BE2C (cell line): ENCODE measurements around the gene EPHB2.
"Not testable (repeated sequence)": the region's sequence is repeated elsewhere in the genome, so short reads cannot be mapped to it uniquely, and the experiment has no call there.

Experiments used
- DNase-seq: peaks from one replicate; pipeline ENCODE4 v3.0.0-alpha.2; 2020
- H3K27me3 ChIP-seq: fragments of 250-450 bp; sonication (Bioruptor Pico); 2 replicates; pipeline ENCODE4 v1.5.1; 2020; ENCODE audit warnings: mild to moderate bottlenecking
- H3K36me3 ChIP-seq: fragments of 250-450 bp; sonication (Bioruptor Pico); 2 replicates; pipeline ENCODE4 v1.5.1; 2020; ENCODE audit warnings: mild to moderate bottlenecking
- H3K4me1 ChIP-seq: fragments of 250-450 bp; sonication (Bioruptor Pico); 2 replicates; pipeline ENCODE4 v1.5.1; 2020
- H3K4me3 ChIP-seq: 2 replicates; pipeline ENCODE4 v1.5.1; 2011; ENCODE audit warnings: low read depth, low read length
- H3K9me3 ChIP-seq: fragments of 250-450 bp; sonication (Bioruptor Pico); 2 replicates; pipeline ENCODE4 v1.5.1; 2020
- TF ChIP-seq, protein P1 (sequence below): IDR thresholded peaks from 2 replicates; pipeline ENCODE4 v1.5.1; 2012; ENCODE audit warnings: mild to moderate bottlenecking, low read depth, low read length

EPHB2 gene

GRCh38 chr1:22831729-22832413 lies 121.2 kb downstream of the EPHB2 start:
- H3K4me3 ChIP-seq, result no peak overlapping the region
- DNase-seq, result no peak
- TF ChIP-seq, protein P1, sequence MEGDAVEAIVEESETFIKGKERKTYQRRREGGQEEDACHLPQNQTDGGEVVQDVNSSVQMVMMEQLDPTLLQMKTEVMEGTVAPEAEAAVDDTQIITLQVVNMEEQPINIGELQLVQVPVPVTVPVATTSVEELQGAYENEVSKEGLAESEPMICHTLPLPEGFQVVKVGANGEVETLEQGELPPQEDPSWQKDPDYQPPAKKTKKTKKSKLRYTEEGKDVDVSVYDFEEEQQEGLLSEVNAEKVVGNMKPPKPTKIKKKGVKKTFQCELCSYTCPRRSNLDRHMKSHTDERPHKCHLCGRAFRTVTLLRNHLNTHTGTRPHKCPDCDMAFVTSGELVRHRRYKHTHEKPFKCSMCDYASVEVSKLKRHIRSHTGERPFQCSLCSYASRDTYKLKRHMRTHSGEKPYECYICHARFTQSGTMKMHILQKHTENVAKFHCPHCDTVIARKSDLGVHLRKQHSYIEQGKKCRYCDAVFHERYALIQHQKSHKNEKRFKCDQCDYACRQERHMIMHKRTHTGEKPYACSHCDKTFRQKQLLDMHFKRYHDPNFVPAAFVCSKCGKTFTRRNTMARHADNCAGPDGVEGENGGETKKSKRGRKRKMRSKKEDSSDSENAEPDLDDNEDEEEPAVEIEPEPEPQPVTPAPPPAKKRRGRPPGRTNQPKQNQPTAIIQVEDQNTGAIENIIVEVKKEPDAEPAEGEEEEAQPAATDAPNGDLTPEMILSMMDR, result no peak
- H3K27me3 ChIP-seq, result no peaks in the 10 kb centered on the region
- H3K9me3 ChIP-seq, result no peaks in the 10 kb centered on the region
- H3K4me1 ChIP-seq, result peaks cover 4% of the 10 kb centered on the region; the same call in 1 of the 2 replicates
- H3K36me3 ChIP-seq, result no peaks in the 10 kb centered on the region

- H3K36me3 ChIP-seq, result no peaks in the 10 kb centered on the region
- DNase-seq, result no peak
- no peaks in the 10 kb centered on the region for H3K9me3 ChIP-seq
- no peaks in the 10 kb centered on the region for H3K27me3 ChIP-seq
- TF ChIP-seq, protein P1, result no peak
- no peak overlapping the region for H3K4me3 ChIP-seq
- peaks cover 4% of the 10 kb centered on the region; the same call in 1 of the 2 replicates for H3K4me1 ChIP-seq
Measured at GRCh38 chr1:22832414-22832786, 121.8 kb downstream of the EPHB2 start.

- no peaks in the 10 kb centered on the region for H3K36me3 ChIP-seq
- no peak overlapping the region for H3K4me3 ChIP-seq
- TF ChIP-seq, protein P1, result no peak
- H3K4me1 ChIP-seq, result no peaks in the 10 kb centered on the region
- no peaks in the 10 kb centered on the region for H3K9me3 ChIP-seq
- no peaks in the 10 kb centered on the region for H3K27me3 ChIP-seq
- DNase-seq, result no peak
Measured at GRCh38 chr1:22833699-22834098, 123.1 kb downstream of the EPHB2 start.

GRCh38 chr1:22834420-22834819 lies 123.8 kb downstream of the EPHB2 start:
- H3K27me3 ChIP-seq, DNase-seq, H3K4me3 ChIP-seq, H3K9me3 ChIP-seq, H3K36me3 ChIP-seq, H3K4me1 ChIP-seq: not testable (repeated sequence)

- H3K27me3 ChIP-seq, result no peaks in the 10 kb centered on the region
- no peak for DNase-seq
- no peaks in the 10 kb centered on the region for H3K4me1 ChIP-seq
- H3K4me3 ChIP-seq, result no peak overlapping the region
- no peaks in the 10 kb centered on the region for H3K36me3 ChIP-seq
- TF ChIP-seq, protein P1, result no peak
- H3K9me3 ChIP-seq, result no peaks in the 10 kb centered on the region
Measured at GRCh38 chr1:22835636-22836319, 125.1 kb downstream of the EPHB2 start.

GRCh38 chr1:22836850-22837249 lies 126.2 kb downstream of the EPHB2 start:
- Histone ChIP-seq H3K4me1 (no peaks in the 10 kb centered on the region), H3K4me3 (no peak overlapping the region), H3K9me3 (no peaks in the 10 kb centered on the region), H3K36me3 (no peaks in the 10 kb centered on the region), H3K27me3 (no peaks in the 10 kb centered on the region)
- DNase-seq, result no peak
- TF ChIP-seq, protein P1, result no peak
